GM12874 (cell line): ENCODE data around the gene MSLN.

ENCODE experiments used
- TF ChIP-seq, protein P1 (sequence below): IDR thresholded peaks from 2 replicates; pipeline ENCODE4 v1.5.1; 2011; ENCODE audit warnings: low read depth, mild to moderate bottlenecking, control low read depth, low read length, moderate library complexity; ENCODE audit not compliant: insufficient read depth

The MSLN gene

DNA sequence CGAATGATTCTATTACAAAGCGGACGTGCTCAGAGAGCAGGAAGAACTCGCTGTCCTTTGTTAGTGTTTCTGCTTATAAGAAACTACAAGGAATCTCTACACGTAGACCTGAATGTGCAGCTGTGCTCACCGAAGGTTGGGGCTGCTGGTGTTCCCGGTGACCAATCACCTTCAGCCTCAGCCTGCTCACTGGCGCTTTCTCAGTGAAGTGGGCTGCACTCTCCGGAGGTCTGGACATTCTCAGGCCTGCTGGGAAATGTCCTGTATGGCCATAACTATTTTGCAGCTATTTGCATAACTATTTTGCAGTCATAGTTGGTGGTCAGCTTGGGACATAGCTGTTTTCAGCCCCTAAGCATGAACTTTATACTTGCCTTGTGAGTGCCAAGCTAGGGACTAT is 10.0 kb upstream of the MSLN start:
- TF ChIP-seq, protein P1, sequence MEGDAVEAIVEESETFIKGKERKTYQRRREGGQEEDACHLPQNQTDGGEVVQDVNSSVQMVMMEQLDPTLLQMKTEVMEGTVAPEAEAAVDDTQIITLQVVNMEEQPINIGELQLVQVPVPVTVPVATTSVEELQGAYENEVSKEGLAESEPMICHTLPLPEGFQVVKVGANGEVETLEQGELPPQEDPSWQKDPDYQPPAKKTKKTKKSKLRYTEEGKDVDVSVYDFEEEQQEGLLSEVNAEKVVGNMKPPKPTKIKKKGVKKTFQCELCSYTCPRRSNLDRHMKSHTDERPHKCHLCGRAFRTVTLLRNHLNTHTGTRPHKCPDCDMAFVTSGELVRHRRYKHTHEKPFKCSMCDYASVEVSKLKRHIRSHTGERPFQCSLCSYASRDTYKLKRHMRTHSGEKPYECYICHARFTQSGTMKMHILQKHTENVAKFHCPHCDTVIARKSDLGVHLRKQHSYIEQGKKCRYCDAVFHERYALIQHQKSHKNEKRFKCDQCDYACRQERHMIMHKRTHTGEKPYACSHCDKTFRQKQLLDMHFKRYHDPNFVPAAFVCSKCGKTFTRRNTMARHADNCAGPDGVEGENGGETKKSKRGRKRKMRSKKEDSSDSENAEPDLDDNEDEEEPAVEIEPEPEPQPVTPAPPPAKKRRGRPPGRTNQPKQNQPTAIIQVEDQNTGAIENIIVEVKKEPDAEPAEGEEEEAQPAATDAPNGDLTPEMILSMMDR = no peak

DNA sequence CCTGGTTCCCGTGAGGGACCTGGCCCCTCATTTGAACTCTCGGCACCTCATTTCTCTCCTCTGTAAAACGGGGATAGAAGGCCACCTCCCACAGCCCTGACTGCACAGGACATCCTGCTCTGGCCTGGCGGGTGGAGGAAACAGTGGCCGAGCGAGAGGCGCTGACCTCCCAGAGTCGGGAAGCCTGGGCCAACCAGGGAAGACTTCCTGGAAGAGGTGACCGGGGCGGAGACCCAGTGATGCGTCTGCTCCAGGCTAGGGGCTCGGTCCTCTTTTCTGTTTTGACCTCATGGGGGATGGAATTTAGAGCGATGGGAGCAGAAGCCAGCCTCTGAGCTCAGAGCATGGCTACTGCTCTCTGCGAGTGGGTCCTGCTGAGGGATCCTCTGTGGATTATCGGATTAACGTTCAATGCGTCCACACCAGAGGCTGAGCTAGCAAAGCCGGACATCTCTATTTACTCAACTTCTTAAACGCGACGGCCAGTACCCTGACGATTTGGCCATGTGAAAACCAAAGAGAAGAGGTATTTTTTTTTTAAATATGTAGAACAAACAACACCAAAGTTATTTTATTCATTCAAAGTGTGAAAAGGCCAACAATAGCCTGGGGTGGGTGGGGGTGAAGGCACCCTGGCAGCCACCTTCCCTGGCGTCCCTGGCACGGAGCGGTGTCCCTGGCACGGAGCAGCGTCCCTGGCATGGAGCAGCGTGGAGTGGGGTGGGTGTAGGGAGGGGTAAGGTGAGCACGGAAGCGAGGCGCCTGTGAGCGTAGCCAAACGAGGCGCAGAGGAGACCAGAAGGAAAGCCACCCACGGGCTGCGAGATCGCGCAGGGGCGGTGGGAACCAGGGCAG is 9.2 kb upstream of the MSLN start:
- TF ChIP-seq, protein P1 = no peak

DNA sequence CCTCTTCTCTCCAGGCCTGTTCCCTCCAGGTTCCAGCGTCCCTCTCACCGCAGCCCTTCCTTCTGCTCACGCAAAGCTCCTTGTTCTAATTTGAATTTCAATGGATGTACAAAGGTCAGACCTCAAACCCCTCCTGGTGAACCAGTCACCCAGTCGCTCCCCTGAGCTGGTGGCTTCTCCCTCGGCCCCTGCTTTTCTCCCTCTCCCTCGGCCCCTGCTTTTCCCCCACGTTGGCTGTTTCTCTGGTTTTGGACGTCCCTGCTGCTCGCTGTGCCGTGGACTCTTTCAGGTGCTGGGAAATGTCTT is 8.6 kb upstream of the MSLN start:
- TF ChIP-seq, protein P1 = no peak

DNA sequence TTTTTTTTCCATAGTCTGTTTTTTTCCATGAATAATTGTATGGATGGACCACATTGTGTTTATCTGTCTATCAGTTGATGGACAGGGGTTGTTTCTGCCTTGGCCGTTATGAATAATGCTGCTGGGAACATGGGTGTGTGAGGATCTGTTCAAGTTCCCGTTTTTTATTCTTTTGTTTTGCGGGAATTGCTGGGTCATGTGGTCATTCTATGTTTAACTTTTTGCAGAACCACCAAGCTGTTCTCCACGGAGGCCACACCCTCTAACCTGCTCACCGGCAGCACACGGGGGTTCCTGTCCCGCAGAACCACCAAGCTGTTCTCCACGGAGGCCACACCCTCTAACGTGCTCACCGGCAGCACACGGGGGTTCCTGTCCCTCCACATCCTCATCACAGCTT is 5.9 kb upstream of the MSLN start:
- TF ChIP-seq, protein P1 = no peak

DNA sequence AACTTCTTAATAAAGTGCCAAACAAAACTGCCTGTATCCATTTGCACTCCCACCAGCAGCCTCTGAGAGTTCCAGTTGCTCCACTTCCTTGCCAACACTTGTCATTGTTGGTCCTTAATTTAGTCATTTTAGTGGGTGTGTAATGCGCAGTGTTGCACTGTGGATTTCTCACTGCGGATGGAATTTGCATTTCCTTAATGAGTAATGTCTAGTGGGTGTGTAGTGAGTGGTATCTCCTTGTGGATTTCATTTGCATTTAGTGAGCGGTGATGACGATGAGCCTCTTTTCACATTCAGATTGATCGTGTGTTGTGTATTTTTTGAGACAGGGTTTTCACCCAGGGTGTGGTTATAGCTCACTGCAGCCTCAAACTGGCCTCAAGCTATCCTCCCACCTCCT is 4.1 kb upstream of the MSLN start:
- TF ChIP-seq, protein P1 = no peak

DNA sequence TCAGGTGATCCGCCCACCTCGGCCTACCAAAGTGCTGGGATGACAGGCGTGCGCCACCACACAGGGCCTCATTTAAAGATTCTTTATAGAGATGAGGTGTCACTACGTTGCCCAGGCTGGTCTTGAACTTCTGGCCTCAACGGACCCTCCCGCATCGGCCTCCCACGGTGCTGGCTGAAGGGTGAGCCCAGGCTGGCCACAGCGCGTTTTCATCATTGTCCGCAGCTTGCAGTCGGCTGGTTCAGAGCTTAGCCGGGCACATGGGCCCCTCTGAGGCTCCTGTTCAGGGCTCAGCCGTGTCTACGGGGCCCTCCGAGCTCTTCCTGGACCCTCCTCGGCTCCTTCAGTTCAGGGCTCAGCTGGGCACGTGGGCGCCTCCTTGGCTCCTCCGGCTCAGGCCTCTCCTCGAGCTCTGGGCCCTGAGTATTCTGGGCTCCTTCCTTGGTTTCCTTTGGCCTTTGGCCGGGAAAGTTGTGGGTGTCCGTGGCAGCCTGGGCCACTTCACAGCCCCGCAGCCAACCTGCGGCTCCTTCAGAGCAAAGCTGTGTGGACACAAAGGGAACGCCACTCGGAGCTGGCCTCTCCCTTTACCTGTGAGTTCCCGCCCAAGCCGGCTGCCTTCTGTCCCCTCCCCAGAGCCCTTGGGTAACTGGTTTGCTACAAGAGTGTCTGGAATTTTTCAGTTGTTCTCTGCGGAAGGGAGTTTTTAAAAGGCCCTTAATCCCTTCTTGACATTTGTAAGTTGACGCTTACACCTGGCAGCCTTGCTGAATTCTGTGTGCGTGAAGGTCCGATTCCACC is 1.2 kb upstream of the MSLN start:
- TF ChIP-seq, protein P1 = no peak

DNA sequence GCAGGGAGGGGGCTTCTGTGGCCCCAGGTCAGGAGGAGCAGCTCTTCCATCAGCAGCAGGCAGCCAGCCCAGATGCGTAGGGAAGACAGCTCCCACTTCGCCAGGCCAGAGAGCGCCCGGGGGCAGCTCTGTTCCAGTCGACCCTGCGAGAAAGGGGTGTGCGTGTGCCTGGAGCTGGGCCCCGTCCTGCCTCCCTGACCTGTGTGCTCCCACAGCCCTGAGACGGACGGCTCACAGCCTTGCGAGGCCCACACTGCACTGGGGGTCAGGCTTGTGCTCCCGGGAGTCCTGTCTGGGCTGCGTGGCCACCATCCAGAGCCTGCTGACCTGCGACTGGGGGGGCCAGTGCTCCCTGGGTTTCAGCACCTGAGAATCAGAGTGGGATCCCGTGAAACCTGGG is 469 bp upstream of the MSLN start:
- TF ChIP-seq, protein P1 = no peak
